ENCODE results near the gene ANKDD1B.

The ANKDD1B gene

DNA sequence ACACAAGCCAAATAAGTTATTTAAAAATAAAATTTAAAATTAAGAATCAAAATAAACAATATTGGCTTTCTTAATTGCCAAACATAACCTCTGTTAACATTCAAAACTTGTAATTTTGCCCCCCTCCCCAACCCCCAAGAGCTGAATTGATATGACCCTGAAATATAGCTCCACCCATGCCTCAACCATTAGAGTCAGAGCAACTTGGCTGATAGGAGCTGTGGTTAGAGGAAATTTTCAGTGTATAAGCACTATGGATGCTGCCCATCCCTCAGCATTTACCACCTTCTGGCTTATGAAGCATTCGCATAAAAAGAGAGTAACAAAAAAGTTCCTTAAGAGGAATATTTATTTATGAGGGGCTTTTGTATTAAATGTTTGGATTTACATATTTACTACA lies 99.9 kb downstream of the ANKDD1B start:
- DNase-seq, result no peak

DNA sequence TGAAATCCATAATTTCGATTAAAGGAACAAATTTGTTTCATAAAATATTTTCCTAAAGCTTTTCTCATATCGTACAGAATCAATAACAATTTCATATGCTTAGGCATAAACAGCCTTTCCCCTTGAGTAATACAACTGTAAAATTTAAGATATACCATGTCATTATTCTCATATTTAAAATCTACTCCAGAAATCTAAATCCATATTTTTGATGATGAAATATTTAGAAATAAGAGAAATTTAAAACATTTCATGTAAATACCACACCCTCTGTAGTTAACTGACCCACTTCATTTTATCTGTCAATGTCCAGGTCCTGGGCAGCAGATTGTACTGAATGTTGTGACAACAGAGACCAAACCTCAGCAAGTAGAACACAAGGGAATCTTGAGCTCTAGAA lies 100.8 kb downstream of the ANKDD1B start:
- no peak for DNase-seq

DNA sequence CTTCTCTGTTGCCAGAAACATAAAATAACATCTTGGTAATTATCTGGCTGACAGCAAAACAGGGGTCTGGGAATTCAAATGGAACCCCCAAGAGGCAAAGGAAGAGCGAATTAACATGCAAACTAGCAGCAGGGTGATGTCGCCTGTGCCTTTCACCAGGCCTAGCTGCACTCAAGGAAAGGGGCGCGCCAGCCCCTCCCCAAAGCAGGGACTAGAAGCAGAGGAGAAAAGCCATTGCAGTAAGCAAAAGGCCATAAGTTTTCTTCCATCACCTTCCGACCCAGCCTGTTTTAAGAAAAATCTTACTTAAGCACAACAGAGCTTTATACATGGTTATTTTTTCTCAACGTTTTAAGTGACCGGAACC lies 105.4 kb downstream of the ANKDD1B start:
- DNase-seq, result no peak

DNA sequence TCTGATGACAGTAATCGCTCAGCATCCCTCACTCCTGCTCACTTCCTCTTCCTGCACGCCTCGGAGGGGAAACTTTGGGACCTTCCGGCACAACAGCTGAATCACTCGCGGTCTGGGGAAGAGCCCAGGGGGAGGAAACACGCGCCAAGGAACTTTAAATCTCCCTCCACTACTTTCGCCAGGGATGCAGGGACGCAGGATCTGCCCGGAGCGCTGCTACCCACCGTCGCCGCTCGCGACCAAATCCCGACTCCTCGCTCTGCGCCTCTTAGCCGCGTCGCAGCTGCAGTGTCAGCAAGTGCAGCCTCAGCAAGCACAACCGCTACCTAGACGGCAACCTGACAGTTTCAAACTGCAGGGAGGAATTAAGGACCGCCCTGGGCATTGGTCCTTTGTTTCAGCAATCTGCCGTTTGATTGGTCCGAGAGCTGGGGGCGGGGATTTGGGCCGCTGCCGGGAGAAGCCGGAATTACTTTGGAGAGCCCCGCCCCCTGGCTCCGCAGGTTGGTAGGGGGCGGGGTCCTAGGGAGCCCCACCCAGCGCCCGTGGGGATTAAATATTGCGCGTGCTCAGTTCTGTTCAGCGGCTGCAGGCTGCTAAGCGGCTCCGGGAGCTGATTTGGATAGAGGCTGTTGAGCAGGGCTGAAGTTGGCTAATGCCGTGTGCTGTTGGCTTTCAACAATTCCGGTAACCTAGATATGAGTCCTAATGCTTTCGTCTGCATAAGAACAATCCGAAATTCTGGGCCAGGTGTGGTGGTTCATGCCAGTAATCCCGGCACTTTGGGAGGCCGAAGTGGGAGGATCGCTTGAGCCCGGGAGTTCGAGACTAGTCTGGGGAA lies 106.0 kb downstream of the ANKDD1B start, which contains the start of gene POC5:
Gene POC5, minus strand, starts transcription at position 356 of the 841 bp plus-strand sequence. CDS start 4,500 bp downstream, outside the sequence.
- DNase-seq, result peak; percentile 97

DNA sequence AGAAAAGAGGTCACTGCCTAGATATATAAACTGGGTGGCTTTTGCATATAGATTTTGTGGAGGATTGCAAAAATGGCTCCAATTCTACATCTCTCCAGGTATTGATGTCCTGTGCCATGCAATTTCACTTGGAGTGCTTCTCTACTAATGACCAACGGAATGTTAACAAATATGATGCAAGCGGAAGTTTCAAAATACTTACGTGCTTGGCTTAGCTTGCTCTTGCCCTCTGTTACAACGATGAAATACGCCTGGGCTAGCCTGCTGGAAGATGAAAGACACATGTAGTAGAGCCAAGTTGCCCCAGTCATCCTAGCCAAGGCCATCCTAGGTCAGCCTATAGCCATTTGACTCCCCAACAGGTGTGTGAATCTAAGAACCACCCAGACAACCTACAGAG lies 109.6 kb downstream of the ANKDD1B start:
- peak; percentile 39 for DNase-seq
